ENCODE measurements around the gene SHC2. TPM values are rescaled to one million over a fixed set of nuclear protein-coding genes. Genes with fewer than 3 reads are reported as not detected.
A peak's percentile ranks its signal among the peaks of the same experiment; 100 is the strongest.

The SHC2 gene
- total and polyA plus RNA-seq, 2 of the 13 experiments (the other 11 are each of a cell fraction or from before 2014, with no cell fraction given): 9.0 to 18.3 TPM

DNA sequence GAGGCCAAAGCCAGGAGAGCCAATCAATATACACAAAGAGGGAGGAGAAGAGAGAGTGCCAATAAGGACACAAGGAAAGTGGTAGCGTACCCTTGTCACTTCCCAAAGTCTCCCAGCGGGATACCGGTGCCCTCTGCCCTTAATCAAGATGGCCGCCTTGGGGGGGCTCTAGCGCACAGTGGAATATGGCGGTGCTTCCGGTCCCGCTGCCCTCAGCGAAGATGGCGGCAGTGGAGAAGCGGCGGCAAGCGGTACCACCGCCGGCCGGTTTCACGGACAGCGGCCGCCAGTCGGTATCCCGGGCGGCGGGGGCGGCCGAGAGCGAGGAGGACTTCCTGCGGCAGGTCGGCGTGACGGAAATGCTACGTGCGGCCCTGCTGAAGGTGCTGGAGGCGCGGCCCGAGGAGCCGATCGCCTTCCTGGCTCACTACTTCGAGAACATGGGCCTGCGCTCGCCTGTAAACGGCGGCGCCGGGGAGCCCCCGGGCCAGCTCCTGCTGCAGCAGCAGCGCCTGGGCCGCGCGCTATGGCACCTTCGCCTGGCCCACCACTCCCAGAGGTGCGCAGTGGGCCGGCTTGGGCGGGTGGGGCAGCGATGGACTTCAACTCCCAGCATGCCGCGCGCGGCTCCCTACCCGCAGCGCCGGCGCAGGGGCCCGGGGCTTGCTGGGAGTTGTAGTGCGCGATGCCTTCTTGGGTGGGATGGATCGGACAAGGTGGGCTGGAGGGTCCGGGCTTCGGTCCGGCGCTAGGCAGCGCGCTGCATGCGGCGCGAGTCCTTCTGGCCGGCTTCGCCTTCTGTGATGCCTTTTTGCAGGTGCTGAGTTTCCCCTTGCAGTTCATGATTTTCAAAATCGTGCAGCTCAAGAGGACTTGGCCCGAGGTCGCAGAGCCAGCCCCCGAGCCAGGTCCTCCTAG is 46.7 kb upstream of the SHC2 start, which contains the start of gene TPGS1 (continued):
- TF ChIP-seq, protein P1, sequence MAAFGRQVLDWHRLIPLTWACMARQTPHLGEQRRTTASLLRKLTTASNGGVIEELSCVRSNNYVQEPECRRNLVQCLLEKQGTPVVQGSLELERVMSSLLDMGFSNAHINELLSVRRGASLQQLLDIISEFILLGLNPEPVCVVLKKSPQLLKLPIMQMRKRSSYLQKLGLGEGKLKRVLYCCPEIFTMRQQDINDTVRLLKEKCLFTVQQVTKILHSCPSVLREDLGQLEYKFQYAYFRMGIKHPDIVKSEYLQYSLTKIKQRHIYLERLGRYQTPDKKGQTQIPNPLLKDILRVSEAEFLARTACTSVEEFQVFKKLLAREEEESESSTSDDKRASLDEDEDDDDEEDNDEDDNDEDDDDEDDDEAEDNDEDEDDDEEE (CRISPR knock-in tag; IDR thresholded peaks at IDR 0.05): no peak
- TF ChIP-seq RAD21 (CRISPR knock-in tag; IDR thresholded peaks at IDR 0.05): peak; percentile 45
- TF ChIP-seq HMGA1 (CRISPR knock-in tag; conservative IDR thresholded peaks at IDR 0.05): no peak
- TF ChIP-seq ZNF30 (CRISPR knock-in tag; IDR thresholded peaks at IDR 0.05): no peak
- TF ChIP-seq ATAD3A (CRISPR knock-in tag; IDR thresholded peaks at IDR 0.05): no peak
- TF ChIP-seq TEAD2 (CRISPR knock-in tag; IDR thresholded peaks at IDR 0.05): no peak
- TF ChIP-seq ZNF230 (CRISPR knock-in tag; IDR thresholded peaks at IDR 0.05): no peak; the same call in 1 of the 2 replicates
- TF ChIP-seq SP5 (CRISPR knock-in tag; IDR thresholded peaks at IDR 0.05; ENCODE audit: borderline replicate concordance, low read depth): peak; percentile 18; the same call in 1 of the 2 replicates
- TF ChIP-seq TOPORS (CRISPR knock-in tag; IDR thresholded peaks at IDR 0.05): peak; percentile 40; the same call in 1 of the 2 replicates
- peak; percentile 39 for TF ChIP-seq ZNF605 (CRISPR knock-in tag; IDR thresholded peaks at IDR 0.05)
- TF ChIP-seq RFX5 (IDR thresholded peaks at IDR 0.05; ENCODE audit: low read depth, low read length): peak; percentile 67
- no peak for TF ChIP-seq ZNF44 (CRISPR knock-in tag; IDR thresholded peaks at IDR 0.05)
- TF ChIP-seq, protein P2, sequence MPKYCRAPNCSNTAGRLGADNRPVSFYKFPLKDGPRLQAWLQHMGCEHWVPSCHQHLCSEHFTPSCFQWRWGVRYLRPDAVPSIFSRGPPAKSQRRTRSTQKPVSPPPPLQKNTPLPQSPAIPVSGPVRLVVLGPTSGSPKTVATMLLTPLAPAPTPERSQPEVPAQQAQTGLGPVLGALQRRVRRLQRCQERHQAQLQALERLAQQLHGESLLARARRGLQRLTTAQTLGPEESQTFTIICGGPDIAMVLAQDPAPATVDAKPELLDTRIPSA (CRISPR knock-in tag; IDR thresholded peaks at IDR 0.05; ENCODE audit: borderline replicate concordance): no peak
- TF ChIP-seq, protein P3, sequence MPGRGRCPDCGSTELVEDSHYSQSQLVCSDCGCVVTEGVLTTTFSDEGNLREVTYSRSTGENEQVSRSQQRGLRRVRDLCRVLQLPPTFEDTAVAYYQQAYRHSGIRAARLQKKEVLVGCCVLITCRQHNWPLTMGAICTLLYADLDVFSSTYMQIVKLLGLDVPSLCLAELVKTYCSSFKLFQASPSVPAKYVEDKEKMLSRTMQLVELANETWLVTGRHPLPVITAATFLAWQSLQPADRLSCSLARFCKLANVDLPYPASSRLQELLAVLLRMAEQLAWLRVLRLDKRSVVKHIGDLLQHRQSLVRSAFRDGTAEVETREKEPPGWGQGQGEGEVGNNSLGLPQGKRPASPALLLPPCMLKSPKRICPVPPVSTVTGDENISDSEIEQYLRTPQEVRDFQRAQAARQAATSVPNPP (CRISPR knock-in tag; IDR thresholded peaks at IDR 0.05): no peak
- TF ChIP-seq ATF7-NPFF (CRISPR knock-in tag; IDR thresholded peaks at IDR 0.05; ENCODE audit: low read depth): no peak; the same call in 1 of the 2 replicates
- peak; percentile 65; the same call in 1 of the 2 replicates for TF ChIP-seq ZNF790 (CRISPR knock-in tag; IDR thresholded peaks at IDR 0.05; ENCODE audit: borderline replicate concordance)
- TF ChIP-seq ZNF674 (CRISPR knock-in tag; IDR thresholded peaks at IDR 0.05; ENCODE audit: low read depth): no peak
- TF ChIP-seq ZNF432 (CRISPR knock-in tag; IDR thresholded peaks at IDR 0.05; ENCODE audit: borderline replicate concordance): no peak
- TF ChIP-seq ZNF644 (CRISPR knock-in tag; IDR thresholded peaks at IDR 0.05; ENCODE audit: low read depth): no peak
- TF ChIP-seq AHR (CRISPR knock-in tag; IDR thresholded peaks at IDR 0.05): no peak
- TF ChIP-seq GTF2F1 (IDR thresholded peaks at IDR 0.05; ENCODE audit: low read length): no peak
- TF ChIP-seq EHMT2 (IDR thresholded peaks at IDR 0.05; ENCODE audit: borderline replicate concordance, low read depth, low read length): no peak; the same call in 1 of the 2 replicates
- no peak for TF ChIP-seq REXO4 (CRISPR knock-in tag; IDR thresholded peaks at IDR 0.05; ENCODE audit: borderline replicate concordance)
- peak; percentile 47 for TF ChIP-seq IKZF4 (CRISPR knock-in tag; IDR thresholded peaks at IDR 0.05; ENCODE audit: borderline replicate concordance, low read depth, not compliant biosample characterization)
- TF ChIP-seq THAP11 (CRISPR knock-in tag; IDR thresholded peaks at IDR 0.05): peak; percentile 97
- peak; percentile 3; the same call in 1 of the 2 replicates for TF ChIP-seq BCL6 (CRISPR knock-in tag; IDR thresholded peaks at IDR 0.05)
- TF ChIP-seq SMAD3 (CRISPR knock-in tag; IDR thresholded peaks at IDR 0.05): no peak; the same call in 1 of the 2 replicates
- no peak; the same call in 1 of the 2 replicates for TF ChIP-seq FOXK1 (CRISPR knock-in tag; IDR thresholded peaks at IDR 0.05; ENCODE audit: borderline replicate concordance, low read depth)
- TF ChIP-seq CREB1 (IDR thresholded peaks at IDR 0.05): peak; percentile 59
- TF ChIP-seq CREB1 (CRISPR knock-in tag; IDR thresholded peaks at IDR 0.05): peak; percentile 87; the same call in 1 of the 2 replicates
